Measurements from ENCODE around the gene VANGL1.

- TF ChIP-seq SPI1 (IDR thresholded peaks at IDR 0.05; ENCODE audit: low read depth, low read length) (no peak), POLR2A (IDR thresholded peaks at IDR 0.05; ENCODE audit: low read depth, low read length) (no peak), PAX5 (IDR thresholded peaks at IDR 0.05; ENCODE audit: insufficient read depth, low read length, severe bottlenecking) (no peak)
These were observed 13.0 kb downstream of the VANGL1 start for GRCh38 chr1:115654663-115655305.

All from GM12891 (cell line).